SH-SY5Y (cell line): ENCODE results near the gene RBM12.

Experiments used
- GATA2 ChIP-seq: IDR thresholded peaks from 2 replicates; pipeline ENCODE4 v1.6.1; 2011; ENCODE audit warnings: mild to moderate bottlenecking, low read depth, low read length
- GATA3 ChIP-seq: IDR thresholded peaks from 2 replicates; pipeline ENCODE4 v1.6.1; 2011; ENCODE audit warnings: low read depth, mild to moderate bottlenecking, low read length, moderate library complexity

DNA sequence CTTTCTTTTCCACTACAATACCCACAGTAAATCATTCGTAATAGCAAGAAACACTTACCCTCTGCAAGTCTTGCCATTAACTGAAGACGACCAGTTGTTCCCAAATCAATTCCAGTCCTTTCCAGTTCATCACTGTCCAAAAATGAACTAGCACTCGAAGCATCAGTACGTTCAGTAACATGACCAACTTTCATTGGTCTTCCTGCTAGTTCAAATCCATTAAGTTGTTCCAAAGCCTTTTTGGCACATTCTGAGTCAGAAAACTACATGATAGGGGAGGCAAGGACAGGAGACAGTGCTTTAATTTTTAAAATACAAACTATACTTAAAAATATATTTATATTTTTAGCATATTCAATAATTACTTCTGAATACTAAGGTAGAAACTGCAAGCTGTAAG is 49.4 kb upstream of the RBM12 start:
- TF ChIP-seq GATA3 (no peak), GATA2 (no peak)
